NCI-H1694 treated with DMSO at 0.1 percent for 48 hours (cell line): ENCODE data around the gene RETREG3.
"Not testable (repeated sequence)": the region's sequence is repeated elsewhere in the genome, so short reads cannot be mapped to it uniquely, and the experiment has no call there.

Experiments used
- DNase-seq: peaks from one replicate; lab custom pipeline; 2025; lab: John Stamatoyannopoulos, UW

The RETREG3 gene

GRCh38 chr17:42553161-42553818, 55.9 kb downstream of the RETREG3 start:
- DNase-seq: no peak

- DNase-seq: not testable (repeated sequence)
Observed at GRCh38 chr17:42552736-42553135, 56.4 kb downstream of the RETREG3 start, which contains the start of gene HSD17B1. Gene HSD17B1 (plus strand): TSS chr17:42552923. CDS start chr17:42552934, 11 bp downstream.

- no peak for DNase-seq
Observed at GRCh38 chr17:42548993-42549755, 60.0 kb downstream of the RETREG3 start.

- no peak for DNase-seq
Observed at GRCh38 chr17:42548070-42548837, 60.9 kb downstream of the RETREG3 start.

- no peak for DNase-seq
Observed at GRCh38 chr17:42547698-42548069, 61.5 kb downstream of the RETREG3 start.

GRCh38 chr17:42547001-42547461, 62.1 kb downstream of the RETREG3 start:
- DNase-seq: no peak

GRCh38 chr17:42545755-42546505, 63.2 kb downstream of the RETREG3 start:
- not testable (repeated sequence) for DNase-seq

GRCh38 chr17:42544874-42545283, 64.3 kb downstream of the RETREG3 start:
- no peak for DNase-seq

GRCh38 chr17:42543190-42544079, 65.7 kb downstream of the RETREG3 start:
- DNase-seq: no peak

GRCh38 chr17:42541041-42541833, 67.9 kb downstream of the RETREG3 start:
- no peak for DNase-seq

GRCh38 chr17:42540558-42540957, 68.6 kb downstream of the RETREG3 start:
- not testable (repeated sequence) for DNase-seq

- DNase-seq: no peak
Observed at GRCh38 chr17:42538482-42538881, 70.7 kb downstream of the RETREG3 start.

GRCh38 chr17:42537826-42538451, 71.2 kb downstream of the RETREG3 start:
- DNase-seq: no peak

- DNase-seq: no peak
Observed at GRCh38 chr17:42537156-42537805, 71.9 kb downstream of the RETREG3 start.

GRCh38 chr17:42536372-42537155, 72.6 kb downstream of the RETREG3 start:
- DNase-seq: peak; percentile 67

GRCh38 chr17:42536048-42536371, 73.2 kb downstream of the RETREG3 start, which contains the start of gene NAGLU:
Gene NAGLU (plus strand): TSS chr17:42536241. CDS start chr17:42536273, 32 bp downstream.
- peak; percentile 81 for DNase-seq

GRCh38 chr17:42535155-42536047, 73.8 kb downstream of the RETREG3 start:
- no peak for DNase-seq
